ENCODE results near the gene SLC9A9.

DNA sequence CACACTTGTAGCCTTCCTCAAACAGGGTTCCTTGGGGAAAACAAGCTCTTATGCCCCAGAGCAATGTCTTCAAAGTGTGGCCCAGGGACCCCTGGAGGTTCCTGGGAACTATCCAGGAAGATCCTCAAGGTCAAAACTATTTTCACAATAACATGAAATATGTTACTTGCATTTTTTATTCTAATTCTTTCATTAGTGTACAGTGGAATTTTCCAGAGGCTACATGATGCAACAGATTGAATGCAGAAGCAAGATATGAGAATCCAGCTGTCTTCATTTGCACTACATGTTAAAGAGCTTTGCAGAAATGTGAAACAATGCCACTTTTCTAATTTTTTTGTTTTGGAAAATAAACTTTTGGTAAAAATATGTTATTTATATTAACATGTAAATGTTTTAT, 190.9 kb downstream of the SLC9A9 start:
- TF ChIP-seq, protein P1, sequence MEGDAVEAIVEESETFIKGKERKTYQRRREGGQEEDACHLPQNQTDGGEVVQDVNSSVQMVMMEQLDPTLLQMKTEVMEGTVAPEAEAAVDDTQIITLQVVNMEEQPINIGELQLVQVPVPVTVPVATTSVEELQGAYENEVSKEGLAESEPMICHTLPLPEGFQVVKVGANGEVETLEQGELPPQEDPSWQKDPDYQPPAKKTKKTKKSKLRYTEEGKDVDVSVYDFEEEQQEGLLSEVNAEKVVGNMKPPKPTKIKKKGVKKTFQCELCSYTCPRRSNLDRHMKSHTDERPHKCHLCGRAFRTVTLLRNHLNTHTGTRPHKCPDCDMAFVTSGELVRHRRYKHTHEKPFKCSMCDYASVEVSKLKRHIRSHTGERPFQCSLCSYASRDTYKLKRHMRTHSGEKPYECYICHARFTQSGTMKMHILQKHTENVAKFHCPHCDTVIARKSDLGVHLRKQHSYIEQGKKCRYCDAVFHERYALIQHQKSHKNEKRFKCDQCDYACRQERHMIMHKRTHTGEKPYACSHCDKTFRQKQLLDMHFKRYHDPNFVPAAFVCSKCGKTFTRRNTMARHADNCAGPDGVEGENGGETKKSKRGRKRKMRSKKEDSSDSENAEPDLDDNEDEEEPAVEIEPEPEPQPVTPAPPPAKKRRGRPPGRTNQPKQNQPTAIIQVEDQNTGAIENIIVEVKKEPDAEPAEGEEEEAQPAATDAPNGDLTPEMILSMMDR (IDR thresholded peaks at IDR 0.05), result no peak
- TF ChIP-seq EZH2 (IDR thresholded peaks at IDR 0.05), result no peak
- no peak for TF ChIP-seq EZH2phosphoT487 (IDR thresholded peaks at IDR 0.05)

Data from neural progenitor cell (in vitro differentiated cells).